H9 (cell line): ENCODE results near the gene FRK. TPM values are rescaled to one million over a fixed set of nuclear protein-coding genes. Genes with fewer than 3 reads are reported as not detected.

ENCODE experiments used
- DNase-seq: peaks from one replicate; pipeline ENCODE4 v3.0.0-alpha.2; 2017
- H2AFZ ChIP-seq: one replicate; pipeline ENCODE4 v1.6.1; 2013; ENCODE audit warnings: mild to moderate bottlenecking, low read length, control low read depth, moderate library complexity
- H2AK5ac ChIP-seq: 2 replicates; pipeline ENCODE4 v1.6.1; 2013; ENCODE audit warnings: low read length, control low read depth, mixed read lengths; ENCODE audit not compliant: insufficient read length
- H2BK120ac ChIP-seq: one replicate; pipeline ENCODE4 v1.6.1; 2013; ENCODE audit warnings: low read depth, mild to moderate bottlenecking, low read length, control low read depth, inconsistent platforms; ENCODE audit not compliant: poor library complexity, severe bottlenecking
- H2BK12ac ChIP-seq: 2 replicates; pipeline ENCODE4 v1.6.1; 2013; ENCODE audit warnings: low read length, control low read depth, mixed read lengths, low read depth; ENCODE audit not compliant: insufficient read length
- H2BK15ac ChIP-seq: 2 replicates; pipeline ENCODE4 v1.6.1; 2013; ENCODE audit warnings: low read depth, low read length, control low read depth
- H2BK20ac ChIP-seq: one replicate; pipeline ENCODE4 v1.6.1; 2013; ENCODE audit warnings: low read depth, mild to moderate bottlenecking, low read length, control low read depth, inconsistent platforms; ENCODE audit not compliant: poor library complexity, severe bottlenecking
- H2BK5ac ChIP-seq: 2 replicates; pipeline ENCODE4 v1.6.1; 2013; ENCODE audit warnings: low read length, control low read depth, mixed read lengths; ENCODE audit not compliant: insufficient read length
- H3K14ac ChIP-seq: 2 replicates; pipeline ENCODE4 v1.6.1; 2013; ENCODE audit warnings: low read length, control low read depth; ENCODE audit not compliant: insufficient read depth
- H3K18ac ChIP-seq: 2 replicates; pipeline ENCODE4 v1.6.1; 2013; ENCODE audit warnings: low read depth, mild to moderate bottlenecking, mixed read lengths, low read length, control low read depth; ENCODE audit not compliant: insufficient read length
- H3K23ac ChIP-seq: 2 replicates; pipeline ENCODE4 v1.6.1; 2013; ENCODE audit warnings: low read length, control low read depth, mixed read lengths, low read depth; ENCODE audit not compliant: insufficient read length
- H3K23me2 ChIP-seq: 2 replicates; pipeline ENCODE4 v1.6.1; 2013; ENCODE audit warnings: low read depth, mild to moderate bottlenecking, mixed read lengths, low read length, control low read depth; ENCODE audit not compliant: insufficient read length, poor library complexity, severe bottlenecking
- H3K27ac ChIP-seq: 2 replicates; pipeline ENCODE4 v1.5.1; 2013; ENCODE audit warnings: low read length, control low read depth, mixed read lengths, low read depth; ENCODE audit not compliant: insufficient read length
- H3K27me3 ChIP-seq: 2 replicates; pipeline ENCODE4 v1.6.1; 2013; ENCODE audit warnings: low read length, control low read depth, inconsistent platforms; ENCODE audit not compliant: insufficient read depth
- H3K4ac ChIP-seq: 2 replicates; pipeline ENCODE4 v1.6.1; 2013; ENCODE audit warnings: low read depth, mild to moderate bottlenecking, control low read depth, inconsistent platforms, low read length, moderate library complexity
- H3K4me1 ChIP-seq: 2 replicates; pipeline ENCODE4 v1.6.1; 2013; ENCODE audit warnings: low read length, control low read depth, inconsistent platforms; ENCODE audit not compliant: insufficient read depth
- H3K4me2 ChIP-seq: 2 replicates; pipeline ENCODE4 v1.6.1; 2013; ENCODE audit warnings: low read length, control low read depth, mixed read lengths; ENCODE audit not compliant: insufficient read length, insufficient read depth
- H3K56ac ChIP-seq: 2 replicates; pipeline ENCODE4 v1.6.1; 2013; ENCODE audit warnings: low read depth, mild to moderate bottlenecking, mixed read lengths, low read length, control low read depth; ENCODE audit not compliant: insufficient read length
- H3K79me1 ChIP-seq: 2 replicates; pipeline ENCODE4 v1.6.1; 2013; ENCODE audit warnings: low read depth, mild to moderate bottlenecking, moderate library complexity, low read length, control low read depth, inconsistent platforms; ENCODE audit not compliant: insufficient read depth, poor library complexity, severe bottlenecking
- H3K79me2 ChIP-seq: 2 replicates; pipeline ENCODE4 v1.6.1; 2013; ENCODE audit warnings: low read length, control low read depth, inconsistent platforms; ENCODE audit not compliant: insufficient read depth
- H3K9ac ChIP-seq: 2 replicates; pipeline ENCODE4 v1.6.1; 2013; ENCODE audit warnings: low read length, control low read depth, mixed read lengths; ENCODE audit not compliant: insufficient read length; ENCODE audit errors: extremely low read depth
- H3K9me3 ChIP-seq: one replicate; pipeline ENCODE4 v1.6.1; 2013; ENCODE audit warnings: low read depth, low read length, inconsistent platforms; ENCODE audit not compliant: control insufficient read depth
- H3T11ph ChIP-seq: one replicate; pipeline ENCODE4 v1.6.1; 2013; ENCODE audit warnings: mild to moderate bottlenecking, low read length, control low read depth, inconsistent platforms
- H4K20me1 ChIP-seq: one replicate; pipeline ENCODE4 v1.6.1; 2013; ENCODE audit not compliant: control insufficient read depth, insufficient read length, insufficient read depth
- H4K5ac ChIP-seq: 2 replicates; pipeline ENCODE4 v1.6.1; 2013; ENCODE audit warnings: low read depth, mild to moderate bottlenecking, mixed read lengths, low read length, control low read depth; ENCODE audit not compliant: insufficient read length
- H4K8ac ChIP-seq: replicated peaks from 2 replicates; pipeline ENCODE4 v1.6.1; 2013; ENCODE audit warnings: low read length, control low read depth, mixed read lengths, low read depth; ENCODE audit not compliant: insufficient read length
- H4K91ac ChIP-seq: 2 replicates; pipeline ENCODE4 v1.6.1; 2013; ENCODE audit warnings: low read depth, mild to moderate bottlenecking, moderate library complexity, mixed read lengths, low read length, control low read depth; ENCODE audit not compliant: insufficient read length
- H3K27ac Mint-ChIP-seq, 3 experiments: 2 replicates in 2 of 3; 3 replicates in 1 of 3; pipeline ENCODE4 v1.8.0; 2020 to 2021; ENCODE audit warnings: mixed read lengths in 3 of 3, mild to moderate bottlenecking in 1 of 3, moderate library complexity in 1 of 3
- H3K27me3 Mint-ChIP-seq: 2 replicates; pipeline ENCODE4 v1.8.0; 2021; ENCODE audit warnings: low read depth, mild to moderate bottlenecking, moderate library complexity, mixed read lengths
- H3K36me3 Mint-ChIP-seq, 3 experiments: 2 replicates in 2 of 3; 3 replicates in 1 of 3; pipeline ENCODE4 v1.8.0; 2020 to 2021; ENCODE audit warnings: low read depth in 3 of 3, mixed read lengths in 3 of 3; ENCODE audit not compliant: insufficient read depth in 1 of 3
- H3K4me1 Mint-ChIP-seq, 2 experiments: 2 replicates each; pipeline ENCODE4 v1.8.0; 2020; ENCODE audit warnings: mixed read lengths in 2 of 2
- H3K4me3 Mint-ChIP-seq, 2 experiments: 2 replicates in 1 of 2; 3 replicates in 1 of 2; pipeline ENCODE4 v1.8.0; 2020 to 2021; ENCODE audit warnings: mild to moderate bottlenecking in 2 of 2, mixed read lengths in 2 of 2, moderate library complexity in 1 of 2
- H3K9me3 Mint-ChIP-seq, 2 experiments: 2 replicates in 1 of 2; 3 replicates in 1 of 2; pipeline ENCODE4 v1.8.0; 2020; ENCODE audit warnings: mild to moderate bottlenecking in 2 of 2, mixed read lengths in 2 of 2, moderate library complexity in 1 of 2
- CTCF ChIP-seq: fragments of 200-600 bp; sonication (generic); conservative IDR thresholded peaks from 3 replicates; pipeline ENCODE4 v1.8.0; 2021; ENCODE audit warnings: antibody characterized with exemption, mild to moderate bottlenecking
- WGBS: extraction: QIAGEN DNeasy Blood & Tissue Kit; methylation state at CpG from one replicate; pipeline ENCODE4 v1.1.7; 2013; ENCODE audit warnings: missing lambda C conversion rate, low lambda C conversion rate, mixed read lengths; ENCODE audit not compliant: insufficient read length; ENCODE audit errors: extremely low coverage; 5-methylcytosine and 5-hydroxymethylcytosine counted together
- total RNA-seq: library from RNA; stranded (reverse); gene quantifications from 2 replicates; pipeline ENCODE4 v1.2.1, GENCODE V29; 2021

FRK gene
- total RNA-seq, 1 experiment from 2014 or later = 0.15 TPM

- H3K27ac Mint-ChIP-seq = no peak overlapping the region
- no peak overlapping the region for H3K27ac ChIP-seq
- no peak overlapping the region for H2BK5ac ChIP-seq
- no peak overlapping the region for H3K4me3 Mint-ChIP-seq
- no peak overlapping the region for H2BK20ac ChIP-seq
- H3K27me3 ChIP-seq = no peaks in the 10 kb centered on the region
- H3K9ac ChIP-seq = no peak overlapping the region
- H3K9me3 Mint-ChIP-seq = no peaks in the 10 kb centered on the region
- DNase-seq = no peak
- no peaks in the 10 kb centered on the region for H3K9me3 ChIP-seq
- H4K20me1 ChIP-seq = no peaks in the 10 kb centered on the region
- no peak overlapping the region for H3K4me2 ChIP-seq
- H3K4me1 ChIP-seq = no peaks in the 10 kb centered on the region
- no peak overlapping the region for H4K5ac ChIP-seq
- no peak overlapping the region for H3K14ac ChIP-seq
- H4K91ac ChIP-seq = no peak overlapping the region
- H3K23me2 ChIP-seq = no peaks in the 10 kb centered on the region
- no peak for TF ChIP-seq CTCF
- H2AFZ ChIP-seq = no peak overlapping the region
- H2BK120ac ChIP-seq = no peak overlapping the region
- H2AK5ac ChIP-seq = no peak overlapping the region
- H3K4ac ChIP-seq = no peak overlapping the region
- no peak overlapping the region for H3K56ac ChIP-seq
- H4K8ac ChIP-seq = no peak overlapping the region
- WGBS = no CpG with 5 or more reads among the region's 1 CpG
- no peaks in the 10 kb centered on the region for H3K79me1 ChIP-seq
- no peaks in the 10 kb centered on the region for H3K36me3 Mint-ChIP-seq
- H3K27me3 Mint-ChIP-seq = no peaks in the 10 kb centered on the region
- H3K4me1 Mint-ChIP-seq = no peaks in the 10 kb centered on the region; a peak in 1 of 4 replicates
- no peak overlapping the region for H3K23ac ChIP-seq
- H3K18ac ChIP-seq = no peak overlapping the region
- no peaks in the 10 kb centered on the region for H3K79me2 ChIP-seq
- H2BK12ac ChIP-seq = no peak overlapping the region
- H3T11ph ChIP-seq = no peak overlapping the region
- H2BK15ac ChIP-seq = no peak overlapping the region
These were observed 162.4 kb downstream of the FRK start for GRCh38 chr6:115898246-115898645.
